ENCODE measurements around the gene MYT1. TPM values are rescaled to one million over a fixed set of nuclear protein-coding genes. Genes with fewer than 3 reads are reported as not detected.

The MYT1 gene
- total and polyA plus RNA-seq, 4 donors = under 0.01 to 6.5 (median 0.08) TPM

- TF ChIP-seq CTCF (IDR thresholded peaks at IDR 0.05; ENCODE audit: low read depth, low read length, missing input control) (no peak), YY1 (IDR thresholded peaks at IDR 0.05) (peak; percentile 83), RXRA (IDR thresholded peaks at IDR 0.05) (peak; percentile 80 to 92)
Observed at GRCh38 chr20:64238115-64238825, 74.0 kb downstream of the MYT1 start (continued).

GRCh38 chr20:64238851-64239387 lies 74.7 kb downstream of the MYT1 start:
- Histone ChIP-seq H3K27me3 (ENCODE audit: control insufficient read depth in 4 of 4, insufficient read depth in 4 of 4, low read length in 3 of 4) (no peaks in the 10 kb centered on the region), H3K27ac (ENCODE audit: low read depth in 1 of 2, low read length in 2 of 2) (peak overlapping the region; percentile 77 to 91), H3K9me3 (ENCODE audit: control insufficient read depth in 4 of 4, low read length in 3 of 4) (no peaks in the 10 kb centered on the region), H3K4me1 (ENCODE audit: control insufficient read depth in 4 of 4, insufficient read depth in 4 of 4, low read length in 3 of 4) (peaks cover 24 to 52% (median 40%) of the 10 kb centered on the region in 4 donors), H3K9ac (ENCODE audit: low read depth in 1 of 2, low read length in 2 of 2) (no peak overlapping the region), H3K36me3 (ENCODE audit: control insufficient read depth in 4 of 4, insufficient read depth in 3 of 4, low read depth in 1 of 4, low read length in 3 of 4) (no peaks in the 10 kb centered on the region), H3K4me3 (ENCODE audit: low read depth in 1 of 3, low read length in 3 of 3) (no peak overlapping the region)
- no peak for DNase-seq (ENCODE audit: low spot score)
- TF ChIP-seq RXRA (IDR thresholded peaks at IDR 0.05) (no peak), GABPA (IDR thresholded peaks at IDR 0.05 in 1 of 2, conservative IDR thresholded peaks at IDR 0.05 in 1 of 2) (no peak), ATF3 (IDR thresholded peaks at IDR 0.05) (no peak), HNF4G (IDR thresholded peaks at IDR 0.05) (no peak), ZBTB33 (IDR thresholded peaks at IDR 0.05) (no peak), FOXA1 (IDR thresholded peaks at IDR 0.05) (no peak), REST (IDR thresholded peaks at IDR 0.05) (no peak), NR2F2 (IDR thresholded peaks at IDR 0.05) (no peak), JUND (IDR thresholded peaks at IDR 0.05) (no peak), EGR1 (IDR thresholded peaks at IDR 0.05; ENCODE audit: low read depth in 2 of 2) (no peak), RAD21 (IDR thresholded peaks at IDR 0.05) (no peak), MAX (IDR thresholded peaks at IDR 0.05) (no peak), SP1 (IDR thresholded peaks at IDR 0.05) (no peak)
- WGBS = 86% methylated on average over 7 of the region's 7 CpGs
